Measurements from ENCODE around the gene FKBP6.

Gene FKBP6

DNA sequence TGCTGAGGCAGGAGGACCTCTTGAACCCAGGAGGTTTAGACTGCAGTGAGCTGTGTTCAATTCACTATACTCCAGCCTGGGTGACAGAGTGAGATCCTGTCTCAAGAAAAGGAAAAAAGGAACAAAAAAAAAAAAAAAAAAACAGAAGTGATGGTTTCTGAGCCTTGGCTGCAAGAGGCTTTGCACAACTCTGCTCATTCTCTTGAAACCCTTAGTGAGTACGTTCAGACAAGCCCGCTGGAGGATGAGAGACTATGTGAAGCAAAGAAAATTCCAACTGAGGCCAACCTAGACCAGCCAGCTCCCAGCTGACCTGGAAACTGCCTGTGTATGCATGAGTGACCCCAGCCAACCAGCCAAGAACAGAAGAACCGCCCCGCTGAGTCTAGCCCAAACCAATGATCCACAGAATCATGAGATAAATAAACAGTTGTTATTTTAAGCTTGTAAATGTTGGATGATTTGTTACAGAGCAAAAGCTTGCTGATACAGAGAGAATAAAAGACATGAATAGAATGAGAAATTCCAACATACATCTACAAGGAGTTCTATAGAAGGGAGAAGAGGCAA is 55.1 kb downstream of the FKBP6 start:
- Histone ChIP-seq H3K4me1 (ENCODE audit: insufficient read depth, poor library complexity, severe bottlenecking) (no peaks in the 10 kb centered on the region), H3K9me3 (ENCODE audit: severe bottlenecking) (peaks cover 12% of the 10 kb centered on the region), H3K36me3 (ENCODE audit: low read depth) (no peaks in the 10 kb centered on the region), H3K27me3 (ENCODE audit: insufficient read depth, poor library complexity, severe bottlenecking) (peaks cover 3% of the 10 kb centered on the region), H3K4me3 (ENCODE audit: severe bottlenecking) (no peak overlapping the region), H3K27ac (ENCODE audit: poor library complexity, severe bottlenecking) (no peak overlapping the region)
- ATAC-seq (ENCODE audit: low read depth): no peak
- TF ChIP-seq, protein P1, sequence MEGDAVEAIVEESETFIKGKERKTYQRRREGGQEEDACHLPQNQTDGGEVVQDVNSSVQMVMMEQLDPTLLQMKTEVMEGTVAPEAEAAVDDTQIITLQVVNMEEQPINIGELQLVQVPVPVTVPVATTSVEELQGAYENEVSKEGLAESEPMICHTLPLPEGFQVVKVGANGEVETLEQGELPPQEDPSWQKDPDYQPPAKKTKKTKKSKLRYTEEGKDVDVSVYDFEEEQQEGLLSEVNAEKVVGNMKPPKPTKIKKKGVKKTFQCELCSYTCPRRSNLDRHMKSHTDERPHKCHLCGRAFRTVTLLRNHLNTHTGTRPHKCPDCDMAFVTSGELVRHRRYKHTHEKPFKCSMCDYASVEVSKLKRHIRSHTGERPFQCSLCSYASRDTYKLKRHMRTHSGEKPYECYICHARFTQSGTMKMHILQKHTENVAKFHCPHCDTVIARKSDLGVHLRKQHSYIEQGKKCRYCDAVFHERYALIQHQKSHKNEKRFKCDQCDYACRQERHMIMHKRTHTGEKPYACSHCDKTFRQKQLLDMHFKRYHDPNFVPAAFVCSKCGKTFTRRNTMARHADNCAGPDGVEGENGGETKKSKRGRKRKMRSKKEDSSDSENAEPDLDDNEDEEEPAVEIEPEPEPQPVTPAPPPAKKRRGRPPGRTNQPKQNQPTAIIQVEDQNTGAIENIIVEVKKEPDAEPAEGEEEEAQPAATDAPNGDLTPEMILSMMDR (IDR thresholded peaks at IDR 0.05; ENCODE audit: poor library complexity, severe bottlenecking): no peak
- DNase-seq (ENCODE audit: low spot score): no peak

DNA sequence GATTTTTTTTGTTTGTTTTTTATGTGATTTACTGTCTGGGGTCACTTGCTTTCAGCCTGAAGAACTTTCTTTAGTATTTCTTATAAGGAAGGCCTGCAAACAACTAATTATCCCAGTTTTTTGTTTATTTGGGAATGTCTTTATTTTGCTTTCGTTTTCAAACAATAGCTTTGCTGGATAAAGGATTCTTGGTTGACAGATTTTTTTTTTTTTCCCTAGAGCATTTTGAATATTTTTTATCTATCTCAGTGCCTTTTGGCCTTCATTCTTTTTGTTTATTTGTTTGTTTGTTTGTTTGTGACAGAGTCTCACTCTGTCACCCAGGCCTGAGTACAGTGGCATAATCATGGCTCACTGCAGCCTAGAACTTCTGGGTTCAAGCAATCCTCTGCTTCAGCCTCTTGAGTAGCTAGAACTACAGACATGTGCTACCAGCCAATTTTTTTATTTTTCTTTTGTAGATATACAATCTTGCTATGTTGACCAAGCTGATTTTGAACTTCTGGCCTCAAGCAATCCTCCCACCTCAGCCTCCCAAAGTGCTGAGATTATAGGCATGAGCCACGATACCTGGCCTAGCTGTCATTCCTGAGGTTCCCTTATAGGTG is 59.4 kb downstream of the FKBP6 start:
- no peaks in the 10 kb centered on the region for H3K27me3 ChIP-seq (ENCODE audit: insufficient read depth, poor library complexity, severe bottlenecking)
- H3K27ac ChIP-seq (ENCODE audit: poor library complexity, severe bottlenecking): no peak overlapping the region
- DNase-seq (ENCODE audit: low spot score): no peak
- no peak for ATAC-seq (ENCODE audit: low read depth)
- peaks cover 18% of the 10 kb centered on the region for H3K9me3 ChIP-seq (ENCODE audit: severe bottlenecking)
- H3K4me1 ChIP-seq (ENCODE audit: insufficient read depth, poor library complexity, severe bottlenecking): no peaks in the 10 kb centered on the region
- no peaks in the 10 kb centered on the region for H3K36me3 ChIP-seq (ENCODE audit: low read depth)
- TF ChIP-seq, protein P1 (IDR thresholded peaks at IDR 0.05; ENCODE audit: poor library complexity, severe bottlenecking): no peak
- H3K4me3 ChIP-seq (ENCODE audit: severe bottlenecking): no peak overlapping the region

DNA sequence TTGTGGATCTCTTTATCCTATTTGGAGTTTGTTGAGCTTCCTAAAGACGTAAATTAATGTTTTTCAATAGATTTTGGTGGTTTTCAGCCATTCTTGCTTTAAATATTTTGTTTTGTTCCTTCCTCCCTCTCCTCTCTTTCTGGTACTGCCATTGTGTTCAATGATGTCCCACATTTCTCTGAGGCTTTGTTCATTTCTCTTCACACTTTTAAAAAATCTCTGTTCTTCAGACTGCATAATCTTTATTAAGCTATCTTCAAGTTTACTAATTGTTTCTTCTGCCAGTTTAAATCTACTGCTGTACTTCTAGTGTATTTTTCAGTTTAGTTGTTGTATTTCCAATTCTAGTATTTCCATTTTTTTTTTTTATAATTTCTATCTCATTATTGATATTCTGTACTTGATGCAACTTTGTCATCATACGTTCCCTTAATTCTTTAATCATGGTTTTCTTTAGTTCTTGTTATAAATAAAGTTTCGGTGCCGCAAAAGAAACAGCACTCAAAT is 60.0 kb downstream of the FKBP6 start:
- DNase-seq (ENCODE audit: low spot score): no peak
- TF ChIP-seq, protein P1 (IDR thresholded peaks at IDR 0.05; ENCODE audit: poor library complexity, severe bottlenecking): no peak

DNA sequence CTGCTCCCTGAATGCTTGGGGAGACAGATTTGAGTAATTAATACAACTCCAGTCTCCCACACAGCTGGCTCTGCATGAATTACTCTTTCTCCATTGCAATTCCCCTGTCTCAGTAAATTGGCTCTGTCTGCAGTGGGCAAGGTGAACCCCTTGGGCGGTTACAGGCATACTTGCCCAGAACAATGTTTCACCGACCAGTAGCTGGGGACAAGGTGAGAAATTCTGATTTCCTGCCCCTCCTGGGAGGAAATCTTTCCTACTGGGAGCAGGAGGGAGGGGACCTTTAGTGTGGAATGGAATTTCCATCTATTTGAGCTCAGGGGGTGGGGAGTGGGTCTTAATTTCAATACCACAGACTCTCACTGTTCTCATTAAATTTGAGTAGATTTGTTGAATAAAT is 63.4 kb downstream of the FKBP6 start:
- peaks cover 15% of the 10 kb centered on the region for H3K9me3 ChIP-seq (ENCODE audit: severe bottlenecking)
- H3K4me3 ChIP-seq (ENCODE audit: severe bottlenecking): no peak overlapping the region
- no peaks in the 10 kb centered on the region for H3K27me3 ChIP-seq (ENCODE audit: insufficient read depth, poor library complexity, severe bottlenecking)
- TF ChIP-seq, protein P1 (IDR thresholded peaks at IDR 0.05; ENCODE audit: poor library complexity, severe bottlenecking): no peak
- H3K27ac ChIP-seq (ENCODE audit: poor library complexity, severe bottlenecking): no peak overlapping the region
- DNase-seq (ENCODE audit: low spot score): no peak
- ATAC-seq (ENCODE audit: low read depth): no peak
- H3K4me1 ChIP-seq (ENCODE audit: insufficient read depth, poor library complexity, severe bottlenecking): no peaks in the 10 kb centered on the region
- no peaks in the 10 kb centered on the region for H3K36me3 ChIP-seq (ENCODE audit: low read depth)

More for the DNA sequence above, 60.0 kb downstream of the FKBP6 start:
- no peaks in the 10 kb centered on the region for H3K36me3 ChIP-seq (ENCODE audit: low read depth)
- no peak for ATAC-seq (ENCODE audit: low read depth)
- peaks cover 18% of the 10 kb centered on the region for H3K9me3 ChIP-seq (ENCODE audit: severe bottlenecking)
- no peaks in the 10 kb centered on the region for H3K4me1 ChIP-seq (ENCODE audit: insufficient read depth, poor library complexity, severe bottlenecking)
- H3K27me3 ChIP-seq (ENCODE audit: insufficient read depth, poor library complexity, severe bottlenecking): no peaks in the 10 kb centered on the region
- no peak overlapping the region for H3K27ac ChIP-seq (ENCODE audit: poor library complexity, severe bottlenecking)
- H3K4me3 ChIP-seq (ENCODE audit: severe bottlenecking): no peak overlapping the region

DNA sequence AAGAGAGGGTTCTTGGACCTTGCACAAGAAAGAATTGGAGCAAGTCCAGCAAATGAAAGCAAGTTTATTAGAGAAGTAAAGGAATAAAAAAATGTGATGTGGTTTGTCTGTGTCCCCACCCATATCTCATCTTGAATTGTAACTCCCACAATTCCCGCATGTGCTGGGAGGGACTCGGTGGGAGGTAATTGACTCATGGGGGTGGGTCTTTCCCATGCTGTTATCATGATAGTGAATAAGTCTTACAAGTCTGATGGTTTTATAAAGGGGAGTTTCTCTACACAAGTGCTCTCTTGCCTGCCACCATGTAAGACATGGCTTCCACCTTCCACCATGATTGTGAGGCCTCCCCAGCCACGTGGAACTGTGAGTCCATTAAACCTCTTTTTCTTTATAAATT is 66.5 kb downstream of the FKBP6 start:
- TF ChIP-seq, protein P1 (IDR thresholded peaks at IDR 0.05; ENCODE audit: poor library complexity, severe bottlenecking): no peak
- Histone ChIP-seq H3K4me1 (ENCODE audit: insufficient read depth, poor library complexity, severe bottlenecking) (no peaks in the 10 kb centered on the region), H3K27ac (ENCODE audit: poor library complexity, severe bottlenecking) (no peak overlapping the region), H3K9me3 (ENCODE audit: severe bottlenecking) (no peaks in the 10 kb centered on the region), H3K27me3 (ENCODE audit: insufficient read depth, poor library complexity, severe bottlenecking) (no peaks in the 10 kb centered on the region), H3K4me3 (ENCODE audit: severe bottlenecking) (no peak overlapping the region), H3K36me3 (ENCODE audit: low read depth) (no peaks in the 10 kb centered on the region)
- ATAC-seq (ENCODE audit: low read depth): no peak
- no peak for DNase-seq (ENCODE audit: low spot score)
